Naive thymus-derived CD4-positive, alpha-beta T cell (primary cell): ENCODE data around the gene ACTR5. TPM values are rescaled to one million over a fixed set of nuclear protein-coding genes. Genes with fewer than 3 reads are reported as not detected.

Source experiments
- ATAC-seq: fragments of 150-1000 bp; cut with Tn5 transposase; 2 replicates; pipeline ENCODE4 v1.10.0; 2021; ENCODE audit warnings: mild to moderate bottlenecking, moderate library complexity
- CTCF ChIA-PET: fragments of 350-600 bp; sonication (Branson Sonifier 250); formaldehyde crosslinking; loops from one replicate; lab custom pipeline; 2021; ENCODE audit warnings: antibody characterized with exemption; lab: Charles Lee
- POLR2A ChIA-PET: fragments of 350-600 bp; sonication (Branson Sonifier 250); formaldehyde crosslinking; loops from one replicate; lab custom pipeline; 2021; ENCODE audit warnings: antibody characterized with exemption, inconsistent platforms; lab: Charles Lee
- DNase-seq, 9 donors: peaks; one replicate each; pipeline versions ENCODE4 v3.0.0 to v3.0.0-alpha.2; 2020 to 2022; ENCODE audit warnings: mixed read lengths in 1 of 9
- H3K27ac ChIP-seq: one replicate; pipeline ENCODE4 v1.7.0; 2013; ENCODE audit warnings: mild to moderate bottlenecking, low read depth, low read length, moderate library complexity
- H3K27me3 ChIP-seq, 2 donors: one replicate each; pipeline ENCODE4 v1.7.0; 2013; ENCODE audit warnings: low read length in 2 of 2, mild to moderate bottlenecking in 2 of 2, moderate library complexity in 2 of 2; ENCODE audit not compliant: control insufficient read depth in 2 of 2, insufficient read depth in 2 of 2
- H3K36me3 ChIP-seq, 3 experiments: 1 replicate in 2 of 3; 2 replicates in 1 of 3; pipeline ENCODE4 v1.7.0; 2013; ENCODE audit warnings: low read length in 3 of 3, mild to moderate bottlenecking in 3 of 3, moderate library complexity in 1 of 3; ENCODE audit not compliant: insufficient read depth in 3 of 3, control insufficient read depth in 2 of 3
- H3K4me1 ChIP-seq, 2 donors: one replicate each; pipeline ENCODE4 v1.7.0; 2013; ENCODE audit warnings: low read length in 2 of 2, mild to moderate bottlenecking in 2 of 2, moderate library complexity in 1 of 2; ENCODE audit not compliant: control insufficient read depth in 2 of 2, insufficient read depth in 2 of 2
- H3K4me3 ChIP-seq: 2 replicates; pipeline ENCODE4 v1.7.0; 2013; ENCODE audit warnings: mild to moderate bottlenecking, low read length
- H3K9me3 ChIP-seq, 3 experiments: 1 replicate in 2 of 3; 2 replicates in 1 of 3; pipeline ENCODE4 v1.7.0; 2013; ENCODE audit warnings: low read length in 3 of 3; ENCODE audit not compliant: control insufficient read depth in 2 of 3
- H3K27ac Mint-ChIP-seq, 9 donors: one replicate each; pipeline ENCODE4 v1.8.0; 2020 to 2022; ENCODE audit warnings: mixed read lengths in 9 of 9, mild to moderate bottlenecking in 8 of 9, moderate library complexity in 5 of 9, inconsistent platforms in 2 of 9
- H3K27me3 Mint-ChIP-seq, 5 donors: one replicate each; pipeline ENCODE4 v1.8.0; 2021 to 2022; ENCODE audit warnings: mixed read lengths in 5 of 5, mild to moderate bottlenecking in 1 of 5
- H3K36me3 Mint-ChIP-seq, 5 donors: one replicate each; pipeline ENCODE4 v1.8.0; 2020 to 2022; ENCODE audit warnings: mixed read lengths in 5 of 5, mild to moderate bottlenecking in 3 of 5, inconsistent platforms in 1 of 5
- H3K4me1 Mint-ChIP-seq, 7 donors: one replicate each; pipeline ENCODE4 v1.8.0; 2020 to 2022; ENCODE audit warnings: mixed read lengths in 7 of 7, mild to moderate bottlenecking in 3 of 7, inconsistent platforms in 1 of 7
- H3K4me3 Mint-ChIP-seq, 10 donors: one replicate each; pipeline ENCODE4 v1.8.0; 2020 to 2022; ENCODE audit warnings: mild to moderate bottlenecking in 10 of 10, mixed read lengths in 10 of 10, moderate library complexity in 6 of 10, inconsistent platforms in 2 of 10
- H3K9me3 Mint-ChIP-seq, 11 donors: one replicate each; pipeline ENCODE4 v1.8.0; 2020 to 2022; ENCODE audit warnings: mixed read lengths in 11 of 11, mild to moderate bottlenecking in 4 of 11, inconsistent platforms in 1 of 11, moderate library complexity in 1 of 11
- intact Hi-C, 2 donors: fragments of 100-400 bp; cut with micrococcal nuclease; formaldehyde crosslinking; loops; one replicate each; pipeline ENCODE4 v1.15.1; 2023
- polyA plus RNA-seq, 2 donors: library from polyadenylated mRNA; unstranded; fragments of 300-500 nt; fragmentation: Illumina TruSeq; gene quantifications; one replicate each; pipeline ENCODE4 v1.2.3, GENCODE V29; 2021
- total RNA-seq, 6 experiments: library from RNA in 5 of 6; stranded (reverse) in 5 of 6; gene quantifications; 1 replicate in 5 of 6; 2 replicates in 1 of 6; pipeline ENCODE4 v1.2.3 and lab custom pipeline; 2021 to 2026

ACTR5 gene
- total and polyA plus RNA-seq, 7 experiments from 2014 or later, result 8.9 to 20.8 (median 15.1) TPM

GRCh38 chr20:38728191-38728781 is 20.0 kb upstream of the ACTR5 start:
- no peak overlapping the region for H3K4me3 ChIP-seq
- intact Hi-C loops, result loop anchor here in 1 of 2 donors (5.0 kb wide), 1 partner anchor 1964 kb away; no protein-coding TSS in a partner anchor
- peak in 1 of 9 donors; percentile 23 for DNase-seq
- peaks cover 31 to 49% of the 10 kb centered on the region in 2 donors for H3K4me1 ChIP-seq
- peaks cover 78 to 93% (median 83%) of the 10 kb centered on the region in 5 donors for H3K27me3 Mint-ChIP-seq
- H3K9me3 Mint-ChIP-seq, result peaks cover 0 to 16% (median 2%) of the 10 kb centered on the region in 11 donors
- ChIA-PET POLR2A (no interaction called here), CTCF (interaction anchor here (0.5 to 1.6 kb wide), 3 partner anchors 24 to 159 kb away, joined by 3 to 4 read pairs (median 4); no protein-coding TSS in a partner anchor)
- H3K27me3 ChIP-seq, result peaks cover 53 to 56% of the 10 kb centered on the region in 2 donors
- peak overlapping the region in 8 of 10 donors; percentile 24 to 75 (median 64) for H3K4me3 Mint-ChIP-seq
- no peaks in the 10 kb centered on the region for H3K9me3 ChIP-seq
- no peak overlapping the region for H3K27ac ChIP-seq
- H3K4me1 Mint-ChIP-seq, result peaks cover 51 to 69% (median 60%) of the 10 kb centered on the region in 7 donors
- H3K36me3 ChIP-seq, result no peaks in the 10 kb centered on the region
- no peak for ATAC-seq
- peaks cover 0 to 16% (median 0%) of the 10 kb centered on the region in 5 donors for H3K36me3 Mint-ChIP-seq
- H3K27ac Mint-ChIP-seq, result peak overlapping the region in 3 of 9 donors; percentile 14 to 86 (median 65)

GRCh38 chr20:38728911-38729642 is 19.2 kb upstream of the ACTR5 start:
- Histone ChIP-seq H3K4me3 (no peak overlapping the region), H3K4me1 (peaks cover 31 to 49% of the 10 kb centered on the region in 2 donors), H3K27ac (no peak overlapping the region), H3K36me3 (no peaks in the 10 kb centered on the region), H3K27me3 (peaks cover 53 to 56% of the 10 kb centered on the region in 2 donors), H3K9me3 (no peaks in the 10 kb centered on the region)
- H3K36me3 Mint-ChIP-seq, result peaks cover 0 to 16% (median 0%) of the 10 kb centered on the region in 5 donors
- peak overlapping the region in 9 of 10 donors; percentile 59 to 80 (median 70) for H3K4me3 Mint-ChIP-seq
- ATAC-seq (no peak), DNase-seq (peak in 2 of 9 donors; percentile 18 to 20)
- ChIA-PET POLR2A (interaction anchor here (1.1 kb wide), 1 partner anchor 18 kb away, joined by 3 read pairs; no protein-coding TSS in a partner anchor), CTCF (interaction anchor here (0.8 to 1.6 kb wide), 2 partner anchors 20 to 23 kb away, joined by 3 to 4 read pairs; partner anchors contain the start of gene ACTR5)
- intact Hi-C loops, result loop anchor here in 1 of 2 donors (5.0 kb wide), 1 partner anchor 1963 kb away; no protein-coding TSS in a partner anchor
- H3K27me3 Mint-ChIP-seq, result peaks cover 82 to 95% (median 87%) of the 10 kb centered on the region in 5 donors
- peaks cover 0 to 16% (median 2%) of the 10 kb centered on the region in 11 donors for H3K9me3 Mint-ChIP-seq
- peaks cover 49 to 66% (median 56%) of the 10 kb centered on the region in 7 donors for H3K4me1 Mint-ChIP-seq
- peak overlapping the region in 2 of 9 donors; percentile 68 to 87 for H3K27ac Mint-ChIP-seq

DNA sequence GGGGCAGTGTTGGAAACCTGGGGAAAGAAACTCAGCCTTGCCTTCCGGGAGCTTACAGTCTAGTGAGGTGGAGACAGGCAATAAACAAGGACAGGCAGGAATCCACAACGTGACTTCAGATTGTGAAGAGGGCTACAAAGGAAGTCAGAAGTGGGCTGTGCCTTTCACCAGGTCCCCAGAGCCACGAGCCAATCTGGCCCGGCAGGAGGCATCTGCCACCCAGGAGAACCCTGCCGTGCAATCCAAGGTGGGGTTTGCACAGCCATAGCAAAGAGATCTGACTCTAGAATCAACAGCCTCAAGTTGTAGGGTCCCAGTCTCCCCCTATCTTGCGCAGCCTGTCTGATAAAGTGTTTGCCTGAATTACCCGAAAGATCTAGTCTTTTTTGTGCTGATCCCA is 18.5 kb upstream of the ACTR5 start:
- peaks cover 86 to 95% (median 89%) of the 10 kb centered on the region in 5 donors for H3K27me3 Mint-ChIP-seq
- ATAC-seq, result no peak
- H3K4me3 Mint-ChIP-seq, result peak overlapping the region; percentile 56 to 86 (median 74)
- H3K27ac Mint-ChIP-seq, result peak overlapping the region in 6 of 9 donors; percentile 6 to 81 (median 36)
- peaks cover 0 to 16% (median 0%) of the 10 kb centered on the region in 5 donors for H3K36me3 Mint-ChIP-seq
- H3K4me1 Mint-ChIP-seq, result peaks cover 43 to 62% (median 54%) of the 10 kb centered on the region in 7 donors
- no peak overlapping the region for H3K27ac ChIP-seq
- CTCF ChIA-PET, result interaction anchor here (0.6 to 1.6 kb wide), 3 partner anchors 19 to 217 kb away, joined by 3 to 4 read pairs (median 3); partner anchors contain the start of gene ACTR5
- H3K4me1 ChIP-seq, result peaks cover 27 to 46% of the 10 kb centered on the region in 2 donors
- no peak overlapping the region for H3K4me3 ChIP-seq
- H3K9me3 ChIP-seq, result no peaks in the 10 kb centered on the region
- intact Hi-C loops, result loop anchor here in 1 of 2 donors (2.0 to 5.0 kb wide), 4 partner anchors 19 to 1963 kb away; partner anchors contain the start of gene ACTR5
- H3K36me3 ChIP-seq, result no peaks in the 10 kb centered on the region
- no peak for DNase-seq
- peaks cover 52 to 54% of the 10 kb centered on the region in 2 donors for H3K27me3 ChIP-seq
- H3K9me3 Mint-ChIP-seq, result peaks cover 0 to 16% (median 2%) of the 10 kb centered on the region in 11 donors
- POLR2A ChIA-PET, result interaction anchor here (1.1 kb wide), 1 partner anchor 18 kb away, joined by 3 read pairs; no protein-coding TSS in a partner anchor

- H3K4me1 ChIP-seq, result peaks cover 24 to 40% of the 10 kb centered on the region in 2 donors
- CTCF ChIA-PET, result interaction anchor here (0.6 to 1.0 kb wide), 4 partner anchors 22 to 216 kb away, joined by 3 to 4 read pairs (median 4); no protein-coding TSS in a partner anchor
- POLR2A ChIA-PET, result interaction anchor here (1.1 kb wide), 1 partner anchor 17 kb away, joined by 3 read pairs; no protein-coding TSS in a partner anchor
- peaks cover 0 to 16% (median 2%) of the 10 kb centered on the region in 11 donors for H3K9me3 Mint-ChIP-seq
- H3K27me3 ChIP-seq, result peaks cover 46 to 48% of the 10 kb centered on the region in 2 donors
- H3K27me3 Mint-ChIP-seq, result peaks cover 88 to 95% (median 91%) of the 10 kb centered on the region in 5 donors
- DNase-seq (peak in 5 of 9 donors; percentile 23 to 47 (median 40)), ATAC-seq (no peak)
- intact Hi-C loops, result loop anchor here in 1 of 2 donors (2.0 to 5.0 kb wide), 3 partner anchors 18 to 83 kb away; partner anchors contain the start of gene ACTR5
- no peaks in the 10 kb centered on the region for H3K9me3 ChIP-seq
- peak overlapping the region; percentile 65 to 86 (median 77) for H3K4me3 Mint-ChIP-seq
- peaks cover 39 to 58% (median 51%) of the 10 kb centered on the region in 7 donors for H3K4me1 Mint-ChIP-seq
- no peaks in the 10 kb centered on the region for H3K36me3 ChIP-seq
- H3K4me3 ChIP-seq, result peak overlapping the region; percentile 63
- H3K36me3 Mint-ChIP-seq, result peaks cover 0 to 16% (median 0%) of the 10 kb centered on the region in 5 donors
- H3K27ac ChIP-seq, result no peak overlapping the region
- peak overlapping the region in 7 of 9 donors; percentile 6 to 81 (median 46) for H3K27ac Mint-ChIP-seq
These were observed 17.9 kb upstream of the ACTR5 start for GRCh38 chr20:38730167-38730988.

DNA sequence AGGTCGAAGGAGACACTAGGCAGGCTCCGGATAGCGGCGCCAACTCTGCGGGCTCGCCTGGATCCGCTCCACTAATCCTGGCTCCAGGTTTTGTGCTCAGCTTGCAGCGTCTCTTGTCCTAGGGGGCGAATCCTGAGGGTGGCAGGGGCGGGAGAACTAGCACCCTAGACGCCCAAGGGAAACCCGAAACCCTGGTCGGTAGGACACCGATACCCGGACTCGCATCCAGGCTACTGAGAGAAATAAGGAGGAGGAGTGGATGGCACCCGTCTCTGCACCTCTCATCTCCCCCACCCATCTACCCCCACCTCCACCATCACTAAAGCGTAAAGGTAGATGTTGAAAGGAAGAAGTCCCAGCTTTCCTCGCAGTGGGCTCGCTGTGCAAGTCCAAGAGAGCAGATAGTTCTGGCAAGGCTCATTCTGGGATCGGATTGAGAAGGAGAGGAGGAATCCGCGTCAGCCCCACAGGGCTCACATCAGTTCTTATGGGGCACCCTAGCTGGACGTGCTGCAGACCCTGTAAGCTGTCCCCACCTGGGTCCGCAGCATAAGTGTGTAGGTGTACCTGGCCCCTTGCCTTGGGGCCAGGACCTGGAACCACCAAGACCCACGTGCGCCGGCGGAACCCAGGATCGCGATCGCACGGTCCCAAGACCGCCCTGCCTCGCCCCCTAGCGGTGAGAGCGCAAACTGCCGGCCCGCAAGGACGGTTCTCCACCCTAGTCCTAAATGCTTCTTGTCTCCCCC is 17.1 kb upstream of the ACTR5 start:
- peak; percentile 53 to 84 (median 70) for DNase-seq
- Mint-ChIP-seq H3K36me3 (peaks cover 0 to 16% (median 0%) of the 10 kb centered on the region in 5 donors), H3K27me3 (peaks cover 89 to 96% (median 92%) of the 10 kb centered on the region in 5 donors), H3K27ac (peak overlapping the region in 6 of 9 donors; percentile 6 to 80 (median 44)), H3K4me3 (peak overlapping the region; percentile 65 to 86 (median 77)), H3K9me3 (peaks cover 0 to 16% (median 2%) of the 10 kb centered on the region in 11 donors), H3K4me1 (peaks cover 32 to 52% (median 44%) of the 10 kb centered on the region in 7 donors)
- ATAC-seq, result peak; percentile 87
- ChIA-PET CTCF (interaction anchor here (0.7 to 1.0 kb wide), 4 partner anchors 21 to 162 kb away, joined by 3 to 4 read pairs (median 4); no protein-coding TSS in a partner anchor), POLR2A (interaction anchor here (0.6 to 1.0 kb wide), 3 partner anchors 18 to 230 kb away, joined by 3 to 4 read pairs (median 3); partner anchors contain the start of genes ACTR5 and DHX35)
- H3K27me3 ChIP-seq, result peaks cover 39 to 41% of the 10 kb centered on the region in 2 donors
- peaks cover 24 to 32% of the 10 kb centered on the region in 2 donors for H3K4me1 ChIP-seq
- no peaks in the 10 kb centered on the region for H3K9me3 ChIP-seq
- H3K4me3 ChIP-seq, result peak overlapping the region; percentile 63
- no peak overlapping the region for H3K27ac ChIP-seq
- no peaks in the 10 kb centered on the region for H3K36me3 ChIP-seq
- intact Hi-C loops, result loop anchor here (1.0 to 5.0 kb wide), 6 partner anchors 17 to 162 kb away; partner anchors contain the start of gene ACTR5 (in 2 of the 2)
